MM.1S (cell line): ENCODE data around the gene ATP10D.
"Not testable (repeated sequence)": the region's sequence is repeated elsewhere in the genome, so short reads cannot be mapped to it uniquely, and the experiment has no call there.

ENCODE experiments used
- DNase-seq: peaks from one replicate; pipeline ENCODE4 v3.0.0-alpha.2; 2015
- H2AFZ ChIP-seq: fragments of 300-600 bp; sonication (generic); 2 replicates; pipeline ENCODE4 v1.6.0; 2016; ENCODE audit warnings: antibody characterized with exemption, low read length
- H3F3A ChIP-seq: fragments of 300-600 bp; sonication (generic); 2 replicates; pipeline ENCODE4 v1.6.1; 2016; ENCODE audit warnings: mild to moderate bottlenecking, antibody characterized with exemption, low read length, moderate library complexity, mixed read lengths; ENCODE audit not compliant: insufficient read depth
- H3K27ac ChIP-seq: fragments of 300-600 bp; sonication (generic); 2 replicates; pipeline ENCODE4 v1.5.1; 2016; ENCODE audit warnings: mild to moderate bottlenecking, low read length
- H3K27me3 ChIP-seq: fragments of 300-600 bp; sonication (generic); replicated peaks from 2 replicates; pipeline ENCODE4 v1.6.0; 2016; ENCODE audit warnings: low read length; ENCODE audit not compliant: insufficient read depth
- H3K36me3 ChIP-seq: fragments of 300-600 bp; sonication (generic); replicated peaks from 2 replicates; pipeline ENCODE4 v1.6.1; 2016; ENCODE audit warnings: mild to moderate bottlenecking, low read length, mixed read lengths; ENCODE audit not compliant: insufficient read depth
- H3K4me1 ChIP-seq: fragments of 300-600 bp; sonication (generic); 2 replicates; pipeline ENCODE4 v1.6.1; 2016; ENCODE audit warnings: low read length, mixed read lengths
- H3K4me2 ChIP-seq: fragments of 300-600 bp; sonication (generic); 2 replicates; pipeline ENCODE4 v1.6.0; 2016; ENCODE audit warnings: low read depth, low read length
- H3K4me3 ChIP-seq: fragments of 300-600 bp; sonication (generic); 2 replicates; pipeline ENCODE4 v1.5.1; 2016; ENCODE audit warnings: low read length, mixed read lengths
- H3K79me2 ChIP-seq: fragments of 300-600 bp; sonication (generic); 2 replicates; pipeline ENCODE4 v1.6.1; 2016; ENCODE audit warnings: mixed run types, low read length, mixed read lengths
- H3K9ac ChIP-seq: fragments of 300-600 bp; sonication (generic); 2 replicates; pipeline ENCODE4 v1.6.1; 2016; ENCODE audit warnings: low read length, mixed read lengths
- H3K9me2 ChIP-seq: fragments of 300-600 bp; sonication (generic); replicated peaks from 2 replicates; pipeline ENCODE4 v1.6.1; 2016; ENCODE audit warnings: mild to moderate bottlenecking, low read length, mixed read lengths; ENCODE audit not compliant: insufficient read depth
- H3K9me3 ChIP-seq: fragments of 300-600 bp; sonication (generic); replicated peaks from 2 replicates; pipeline ENCODE4 v1.6.1; 2016; ENCODE audit warnings: mild to moderate bottlenecking, low read length, mixed read lengths; ENCODE audit not compliant: insufficient read depth
- H4K20me1 ChIP-seq: fragments of 300-600 bp; sonication (generic); 2 replicates; pipeline ENCODE4 v1.6.1; 2016; ENCODE audit warnings: mild to moderate bottlenecking, low read length, moderate library complexity, mixed read lengths; ENCODE audit not compliant: insufficient read depth
- CTCF ChIP-seq: fragments of 300-600 bp; sonication (generic); IDR thresholded peaks from 2 replicates; pipeline ENCODE4 v1.5.1; 2016; ENCODE audit warnings: antibody characterized with exemption, low read length, mixed read lengths
- EZH2 ChIP-seq: fragments of 300-600 bp; sonication (generic); optimal IDR thresholded peaks from 2 replicates; pipeline ENCODE3; 2017; ENCODE audit warnings: low read depth, mild to moderate bottlenecking, antibody characterized with exemption, low read length, mixed read lengths
- EZH2phosphoT487 ChIP-seq: fragments of 300-600 bp; sonication (generic); IDR thresholded peaks from 2 replicates; pipeline ENCODE4 v1.6.1; 2018; ENCODE audit warnings: antibody characterized with exemption, low read length

ATP10D gene

DNA sequence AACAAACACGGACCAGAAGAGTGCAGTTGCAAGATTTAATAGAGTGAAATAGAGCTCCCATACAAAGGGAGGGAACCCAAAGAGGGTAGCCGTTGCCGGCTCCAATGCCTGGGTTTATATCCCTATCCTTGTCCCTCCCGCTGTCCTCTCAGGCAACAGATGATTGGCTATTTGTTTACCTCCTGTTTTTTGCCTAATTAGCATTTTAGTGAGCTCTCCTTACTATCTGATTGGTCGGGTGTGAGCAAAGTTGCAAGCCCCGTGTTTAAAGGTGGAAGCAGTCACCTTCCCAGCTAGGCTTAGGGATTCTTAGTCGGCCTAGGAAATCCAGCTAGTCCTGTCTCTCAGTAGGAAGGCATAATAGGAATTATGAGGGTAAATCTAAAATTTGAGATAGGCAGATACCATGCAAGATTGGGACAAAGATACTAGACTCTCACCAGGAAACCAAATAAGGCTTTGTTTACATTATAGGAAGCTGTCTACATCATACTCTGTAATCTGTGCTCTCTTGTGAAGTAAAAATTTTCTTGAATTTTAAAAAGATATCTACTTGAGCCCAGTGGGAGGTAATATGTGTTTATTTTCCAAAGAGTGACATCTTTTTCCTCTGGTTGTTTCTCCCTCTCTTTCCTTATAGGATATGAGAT, 65.9 kb downstream of the ATP10D start:
- Histone ChIP-seq H3K9ac (no peak overlapping the region), H3K36me3 (no peaks in the 10 kb centered on the region), H2AFZ (no peak overlapping the region), H3K79me2 (no peaks in the 10 kb centered on the region), H3K27me3 (no peaks in the 10 kb centered on the region), H3K4me2 (no peak overlapping the region), H4K20me1 (no peaks in the 10 kb centered on the region), H3K27ac (no peak overlapping the region), H3F3A (no peaks in the 10 kb centered on the region), H3K9me2 (no peaks in the 10 kb centered on the region), H3K4me3 (no peak overlapping the region), H3K9me3 (no peaks in the 10 kb centered on the region), H3K4me1 (no peaks in the 10 kb centered on the region)
- no peak for TF ChIP-seq EZH2phosphoT487
- TF ChIP-seq CTCF: no peak
- TF ChIP-seq EZH2: no peak
- no peak for DNase-seq

DNA sequence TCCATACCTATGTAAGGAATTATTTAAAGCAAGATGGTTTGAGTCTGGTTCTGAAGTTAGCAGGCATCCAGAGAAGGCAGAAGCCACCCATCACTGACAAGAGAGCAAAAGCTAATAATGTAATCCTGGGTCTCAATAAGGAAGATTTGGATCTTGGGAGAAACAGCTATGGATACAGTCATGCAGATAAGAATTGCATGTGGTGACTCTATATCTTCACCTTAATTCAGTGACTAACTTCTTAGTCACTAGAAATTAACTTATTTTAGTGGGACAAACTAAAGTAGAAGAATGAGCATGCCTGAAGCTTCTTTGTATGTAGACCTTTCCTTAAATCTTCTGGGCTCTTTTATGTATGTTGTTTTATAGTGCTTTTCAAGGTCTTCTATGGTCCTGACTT, 66.6 kb downstream of the ATP10D start:
- Histone ChIP-seq H3K27me3 (no peaks in the 10 kb centered on the region), H3F3A (no peaks in the 10 kb centered on the region), H3K9ac (no peak overlapping the region), H3K79me2 (no peaks in the 10 kb centered on the region), H3K4me3 (no peak overlapping the region), H3K4me1 (no peaks in the 10 kb centered on the region), H4K20me1 (no peaks in the 10 kb centered on the region), H3K9me3 (no peaks in the 10 kb centered on the region), H3K9me2 (no peaks in the 10 kb centered on the region), H3K27ac (no peak overlapping the region), H3K36me3 (no peaks in the 10 kb centered on the region), H2AFZ (no peak overlapping the region), H3K4me2 (no peak overlapping the region)
- DNase-seq: no peak
- TF ChIP-seq EZH2phosphoT487 (no peak), EZH2 (no peak), CTCF (no peak)

- H3K79me2 ChIP-seq: no peaks in the 10 kb centered on the region
- H3K27ac ChIP-seq: no peak overlapping the region
- no peak overlapping the region for H3K4me2 ChIP-seq
- H3F3A ChIP-seq: no peaks in the 10 kb centered on the region
- H3K4me1 ChIP-seq: no peaks in the 10 kb centered on the region
- no peak for TF ChIP-seq CTCF
- no peak for TF ChIP-seq EZH2
- TF ChIP-seq EZH2phosphoT487: no peak
- H3K27me3 ChIP-seq: no peaks in the 10 kb centered on the region
- H4K20me1 ChIP-seq: no peaks in the 10 kb centered on the region
- H2AFZ ChIP-seq: no peak overlapping the region
- H3K9me3 ChIP-seq: no peaks in the 10 kb centered on the region
- DNase-seq: no peak
- no peak overlapping the region for H3K9ac ChIP-seq
- no peak overlapping the region for H3K4me3 ChIP-seq
- H3K36me3 ChIP-seq: no peaks in the 10 kb centered on the region
- no peaks in the 10 kb centered on the region for H3K9me2 ChIP-seq
Measured at GRCh38 chr4:47553329-47554125, 68.5 kb downstream of the ATP10D start.

DNA sequence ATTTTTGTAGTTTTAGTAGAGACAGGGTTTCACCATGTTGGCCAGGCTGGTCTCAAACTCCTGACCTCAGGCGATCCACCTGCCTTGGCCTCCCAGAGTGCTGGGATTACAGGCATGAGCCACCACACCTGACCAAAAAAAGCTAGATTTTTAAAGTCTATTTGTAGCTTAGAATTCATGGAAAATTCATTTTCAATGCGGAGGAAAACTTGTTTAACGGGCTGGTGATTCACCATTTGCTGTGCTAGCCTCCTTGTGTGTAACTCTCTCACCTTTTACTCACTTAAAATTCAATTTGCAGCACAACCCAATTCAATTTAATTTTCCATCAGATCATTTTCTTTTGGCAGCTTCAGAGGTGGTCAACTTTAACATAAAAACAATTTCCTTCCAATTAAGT, 70.8 kb downstream of the ATP10D start:
- H3F3A ChIP-seq, H3K4me2 ChIP-seq, H3K4me3 ChIP-seq, H3K27me3 ChIP-seq, H3K4me1 ChIP-seq, H3K36me3 ChIP-seq, H3K9ac ChIP-seq, H2AFZ ChIP-seq, H3K9me3 ChIP-seq, H3K9me2 ChIP-seq, DNase-seq, H4K20me1 ChIP-seq, H3K27ac ChIP-seq, H3K79me2 ChIP-seq: not testable (repeated sequence)
